Dedifferentiated amniotic fluid mesenchymal stem cell (primary cell): ENCODE measurements around the gene BCAS3.

Source experiments
- DNase-seq: peaks from one replicate; pipeline ENCODE4 v3.0.0-alpha.2; 2016; ENCODE audit errors: extremely low spot score

BCAS3 gene

DNA sequence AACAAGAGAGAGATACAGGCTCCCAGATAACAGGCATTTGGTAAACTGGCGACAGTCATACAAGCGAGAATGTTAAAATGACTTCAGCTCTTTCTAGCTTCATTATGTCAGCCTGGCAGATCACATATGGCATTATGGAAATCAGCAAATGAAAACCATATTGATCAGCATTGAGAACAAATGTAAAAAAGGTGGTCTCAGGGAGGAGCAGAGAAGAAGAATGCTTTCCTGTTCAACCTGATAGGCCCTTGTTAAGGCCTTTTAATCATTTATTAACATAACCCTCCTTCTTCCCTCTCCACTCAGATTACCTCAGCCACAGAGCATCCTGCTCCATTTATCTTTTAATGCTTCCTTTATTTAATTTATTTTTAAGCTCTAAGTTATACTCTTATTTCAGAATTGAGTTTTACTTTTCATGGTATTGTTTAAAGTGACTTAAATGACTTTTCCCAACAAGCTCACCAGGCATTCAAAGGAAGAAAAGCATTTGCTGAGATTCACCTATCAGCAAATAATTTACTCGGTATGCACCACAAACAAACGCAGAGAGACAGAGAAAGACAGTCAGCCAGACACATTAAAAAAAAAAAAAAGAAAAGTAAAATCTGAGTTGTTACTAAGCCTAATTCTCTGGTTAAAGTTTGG lies 478.1 kb downstream of the BCAS3 start:
- no peak for DNase-seq

DNA sequence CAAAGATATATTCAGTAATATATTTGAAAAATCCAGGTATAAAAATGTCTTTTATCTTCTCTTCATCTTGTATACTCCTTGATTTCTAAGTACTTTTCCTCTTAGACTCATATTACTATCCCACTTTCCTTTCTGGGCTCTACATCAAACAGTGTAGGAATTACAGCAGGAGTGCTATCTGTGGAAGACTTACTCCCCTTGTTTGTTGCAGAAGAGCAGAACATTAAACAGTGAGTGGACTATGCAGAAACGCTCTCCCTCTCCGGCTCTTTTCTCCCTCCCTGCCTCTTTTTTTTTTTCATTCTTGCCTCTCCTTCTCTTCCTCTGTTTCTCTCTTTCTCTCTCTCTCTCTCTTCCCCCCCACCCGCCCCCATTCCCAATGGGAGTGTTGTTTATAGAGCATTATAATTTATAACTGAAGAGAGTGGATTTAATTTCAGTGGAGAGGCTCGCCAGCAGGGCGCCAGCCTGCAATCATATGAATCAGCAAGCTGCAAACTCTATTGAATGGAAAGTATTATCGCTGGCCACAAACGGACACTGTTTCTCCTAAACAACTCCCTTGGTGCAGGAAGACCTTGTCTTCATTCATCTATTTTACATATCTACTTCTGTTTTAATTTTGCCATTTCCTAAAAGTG lies 479.7 kb downstream of the BCAS3 start:
- peak; percentile 60 for DNase-seq

DNA sequence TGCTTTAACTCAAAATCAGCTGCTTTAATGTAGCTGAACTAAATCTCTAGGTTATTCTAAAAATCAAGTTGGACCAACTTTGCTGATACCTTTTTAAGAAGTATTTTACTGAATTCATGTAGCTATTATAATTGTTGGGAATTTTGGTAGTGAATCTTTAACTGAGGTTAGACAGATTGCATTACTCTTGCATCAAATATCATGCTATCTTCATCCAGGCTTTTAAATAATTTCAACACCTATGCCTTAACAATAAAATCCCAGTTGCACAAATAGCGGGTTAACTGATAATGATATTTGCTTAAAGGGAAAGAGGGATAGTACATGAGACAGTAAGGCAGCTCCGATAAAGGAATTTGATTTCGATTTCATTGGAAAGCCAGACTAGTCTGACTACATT lies 480.7 kb downstream of the BCAS3 start:
- no peak for DNase-seq

DNA sequence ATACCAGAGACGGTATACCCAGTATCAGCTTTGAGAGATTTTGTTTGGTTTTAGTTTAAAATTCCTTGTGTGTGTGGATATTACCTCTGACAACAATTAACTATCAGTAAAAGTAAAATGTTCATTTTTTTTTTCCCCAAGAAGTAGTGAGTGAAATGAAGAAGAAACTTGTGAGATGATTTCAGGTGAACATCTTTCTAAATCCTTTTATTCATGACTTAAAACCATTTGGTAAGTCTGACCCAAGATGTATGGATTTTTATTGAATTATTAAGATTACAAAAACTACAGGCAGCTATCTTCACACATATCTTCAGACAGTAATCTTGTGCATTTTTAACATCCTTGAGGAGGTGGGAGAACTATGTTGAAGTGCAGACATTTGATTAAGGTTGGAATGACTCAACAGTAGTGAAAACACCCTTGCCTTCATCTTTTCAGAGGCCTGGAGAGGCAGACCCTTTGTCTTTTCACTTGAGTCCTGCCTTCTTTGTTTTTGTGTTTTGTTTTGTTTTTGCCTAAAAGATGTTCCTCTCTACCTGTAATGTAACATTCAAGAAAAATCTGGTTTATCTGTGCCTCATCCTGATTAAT lies 481.7 kb downstream of the BCAS3 start:
- DNase-seq, result no peak

DNA sequence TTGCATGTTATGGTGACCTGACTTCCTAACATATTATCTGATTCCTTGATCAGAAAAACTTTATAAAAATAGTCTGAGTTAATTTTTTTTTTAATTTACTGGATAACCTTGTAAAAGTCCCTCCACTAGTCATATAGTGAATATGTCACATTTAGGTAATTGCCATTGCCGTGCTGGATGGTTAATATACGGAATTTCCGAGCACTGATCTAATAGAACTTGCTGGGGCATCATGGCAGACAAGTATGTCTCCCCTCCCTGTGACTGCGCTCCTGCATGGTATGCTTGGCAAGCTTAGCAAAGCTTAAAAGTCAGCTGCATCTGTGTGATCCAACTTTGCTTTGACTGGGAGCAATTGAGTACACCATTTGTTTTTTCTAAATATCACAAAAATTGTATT lies 482.6 kb downstream of the BCAS3 start:
- DNase-seq, result no peak

DNA sequence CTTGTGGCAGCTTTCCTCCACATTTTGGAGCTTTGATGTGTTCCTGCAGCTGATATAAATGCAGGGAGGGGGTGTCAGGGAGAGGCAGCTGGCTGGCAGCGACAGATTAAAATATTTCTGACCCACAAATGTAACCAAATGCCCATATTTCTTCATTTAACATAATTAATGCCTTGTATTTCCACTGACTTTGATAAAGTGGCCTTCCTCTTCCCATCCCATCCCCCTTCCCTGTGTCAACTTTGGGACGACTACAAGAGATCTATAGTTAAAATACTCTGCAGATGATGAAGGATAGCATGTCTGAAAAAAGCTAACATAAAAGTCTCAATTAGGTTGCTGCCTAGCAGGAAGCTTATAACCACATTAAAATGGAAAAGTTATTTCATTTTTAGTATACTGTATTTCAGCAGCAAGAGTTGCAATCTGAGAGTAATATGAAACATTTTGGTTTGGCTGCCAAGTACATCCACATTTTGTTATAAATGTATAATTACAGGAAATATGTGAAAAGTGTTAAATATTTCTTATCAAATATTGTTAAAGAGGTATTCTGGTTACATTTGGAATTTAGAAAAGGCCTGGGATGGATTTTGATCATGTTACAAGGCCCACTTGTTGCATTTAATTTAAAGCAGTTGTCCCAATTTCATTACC lies 483.3 kb downstream of the BCAS3 start:
- DNase-seq, result peak; percentile 49

DNA sequence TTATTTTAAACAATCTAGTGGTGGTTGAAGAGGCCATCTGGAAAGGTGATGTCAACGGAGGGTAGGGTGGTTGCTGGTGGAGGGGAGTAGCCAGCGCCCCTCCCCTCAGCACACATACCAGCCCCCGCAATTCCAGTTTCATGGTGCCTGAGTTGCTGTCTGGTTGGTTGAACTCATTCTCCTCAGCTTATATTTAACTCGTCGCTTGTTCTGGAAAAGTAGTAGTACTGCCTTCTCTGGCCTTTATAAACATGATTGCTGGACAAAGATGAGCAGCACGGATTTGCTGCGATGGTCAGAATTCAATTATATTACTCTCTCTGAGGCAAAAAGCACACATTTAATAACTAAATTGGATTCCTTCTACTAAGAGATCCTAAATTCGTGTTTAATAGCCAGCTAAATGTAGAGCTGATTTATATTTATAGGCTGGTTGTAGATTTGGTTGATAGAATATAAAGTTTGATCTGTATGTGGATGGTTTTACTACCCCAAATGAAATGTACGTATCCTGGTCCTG lies 484.0 kb downstream of the BCAS3 start:
- DNase-seq, result no peak

DNA sequence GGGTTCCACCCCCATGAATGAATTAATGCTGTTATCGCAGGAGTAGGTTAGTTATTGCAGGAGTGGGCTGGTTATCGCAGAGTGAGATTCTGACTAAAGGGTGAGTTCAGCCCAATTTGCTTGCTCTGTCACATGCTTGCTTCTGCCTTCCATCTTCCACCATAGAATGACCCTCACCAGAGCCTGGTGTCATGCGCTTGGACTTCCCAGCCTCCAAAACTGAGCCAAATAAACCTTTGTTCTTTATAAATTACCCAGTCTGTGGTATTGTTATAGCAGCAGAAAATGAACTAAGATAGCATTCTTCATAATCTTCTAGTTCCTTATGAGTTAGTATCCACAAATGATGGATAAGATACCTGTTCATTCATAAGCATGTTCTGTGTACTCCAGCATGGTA lies 486.9 kb downstream of the BCAS3 start:
- no peak for DNase-seq

DNA sequence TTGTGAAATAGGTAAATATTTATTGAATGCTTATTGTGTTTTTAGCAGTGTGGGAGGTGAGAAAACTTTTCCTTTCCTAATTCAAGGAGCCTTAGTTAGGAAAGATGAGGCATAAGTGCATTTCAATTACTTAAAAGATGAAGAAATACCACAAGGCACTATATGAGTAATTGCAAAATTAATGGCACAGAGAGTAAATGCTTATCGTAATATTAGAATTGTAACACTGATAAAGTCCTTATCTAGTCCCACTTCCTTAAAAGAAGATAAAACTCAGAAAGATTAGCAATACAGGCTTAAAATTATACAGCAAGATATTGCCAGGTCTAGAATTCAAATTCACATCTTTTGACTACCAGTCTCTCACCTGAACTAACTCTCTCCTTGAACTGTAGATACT lies 489.4 kb downstream of the BCAS3 start:
- DNase-seq, result no peak

DNA sequence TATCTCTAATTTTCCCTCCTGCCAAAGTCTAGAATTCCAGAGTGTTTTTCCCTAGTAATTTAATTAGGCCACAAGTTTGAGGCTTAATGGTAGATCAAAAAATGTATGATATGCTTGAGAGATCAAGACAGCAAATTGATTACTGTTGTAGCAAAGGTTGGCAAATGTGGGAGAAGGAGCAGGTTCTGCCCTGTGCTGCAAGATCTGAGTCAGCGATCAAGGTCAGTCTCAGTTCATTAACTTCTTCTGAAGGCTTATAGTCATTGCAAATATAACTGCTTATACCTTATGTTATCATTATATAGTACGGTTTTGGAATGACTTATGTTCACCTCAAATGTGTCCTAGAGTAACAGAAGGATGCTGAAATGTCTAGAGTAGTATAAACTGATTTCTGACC lies 490.9 kb downstream of the BCAS3 start:
- DNase-seq, result no peak

DNA sequence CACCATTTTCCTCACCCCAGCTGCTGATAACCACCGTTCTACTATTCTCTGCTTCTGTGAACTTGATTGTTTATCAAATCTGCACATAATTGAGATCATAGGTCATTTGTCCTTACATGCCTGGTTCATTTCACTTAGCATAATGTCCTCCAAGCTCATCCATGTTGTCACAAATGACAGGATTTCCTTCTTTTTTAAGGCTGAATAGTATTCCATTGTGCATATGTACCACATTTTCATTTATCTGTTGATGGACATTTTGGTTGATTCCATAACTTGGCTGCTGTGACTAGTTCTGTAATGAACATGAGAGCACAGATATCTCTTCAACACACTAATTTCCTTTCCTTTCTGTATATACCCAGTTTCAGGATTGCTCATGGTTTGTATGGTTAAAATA lies 496.7 kb downstream of the BCAS3 start:
- DNase-seq, result no peak

DNA sequence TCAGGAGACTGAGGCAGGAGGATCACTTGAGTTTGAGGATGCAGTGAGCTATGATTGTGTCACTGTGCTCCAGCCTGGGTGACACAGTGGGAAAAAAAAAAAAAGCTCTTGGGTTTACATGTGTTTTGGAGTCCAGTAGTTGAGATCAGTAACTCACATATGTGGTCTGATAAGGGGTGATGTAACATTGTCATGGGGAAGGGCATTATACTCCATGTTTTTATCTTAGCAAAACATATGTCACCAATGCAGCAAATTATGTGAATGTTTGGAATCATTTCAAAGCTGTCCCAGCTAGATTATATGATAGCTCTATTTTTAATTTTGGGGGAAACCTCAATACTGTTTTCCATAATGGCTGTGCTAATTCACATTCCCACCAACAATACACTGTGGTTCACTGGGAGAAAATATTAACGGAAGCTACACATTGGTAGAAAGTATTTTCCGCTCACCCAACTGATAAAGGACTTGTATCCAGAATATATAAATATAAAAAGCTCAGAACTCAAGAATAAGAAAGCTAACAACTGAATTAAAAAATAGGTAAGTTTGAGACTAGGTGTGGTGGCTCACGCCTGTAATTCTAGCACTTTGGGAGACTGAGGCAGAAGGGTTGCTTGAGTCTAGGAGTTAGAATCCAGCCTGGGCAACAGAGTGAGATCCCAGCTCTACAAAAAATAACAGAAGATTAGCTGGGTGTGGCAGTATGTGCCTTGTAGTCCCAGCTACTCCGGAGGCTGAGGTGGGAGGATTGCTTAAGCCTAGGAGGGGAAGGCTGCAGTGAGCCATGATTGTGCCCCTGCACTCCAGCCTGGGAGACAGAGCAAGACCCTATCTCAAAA lies 497.9 kb downstream of the BCAS3 start:
- DNase-seq, result no peak

DNA sequence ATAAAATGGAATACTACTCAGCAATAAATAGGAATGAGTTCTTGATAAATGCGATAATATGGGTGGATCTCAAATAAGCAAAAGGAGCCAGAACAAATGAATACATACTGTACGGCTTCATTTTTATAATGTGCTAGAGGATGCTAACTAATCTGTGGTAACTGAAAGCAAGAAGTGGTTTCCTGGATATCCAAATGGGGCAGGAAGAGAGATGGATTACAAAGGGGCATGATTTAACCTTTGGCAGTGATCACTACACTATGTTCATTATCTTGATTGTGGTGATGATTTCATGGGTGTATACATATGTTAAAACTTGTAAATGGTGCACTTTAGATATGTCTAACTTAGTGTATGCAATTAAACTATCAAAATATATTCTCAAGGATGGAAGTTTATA lies 499.7 kb downstream of the BCAS3 start:
- no peak for DNase-seq

DNA sequence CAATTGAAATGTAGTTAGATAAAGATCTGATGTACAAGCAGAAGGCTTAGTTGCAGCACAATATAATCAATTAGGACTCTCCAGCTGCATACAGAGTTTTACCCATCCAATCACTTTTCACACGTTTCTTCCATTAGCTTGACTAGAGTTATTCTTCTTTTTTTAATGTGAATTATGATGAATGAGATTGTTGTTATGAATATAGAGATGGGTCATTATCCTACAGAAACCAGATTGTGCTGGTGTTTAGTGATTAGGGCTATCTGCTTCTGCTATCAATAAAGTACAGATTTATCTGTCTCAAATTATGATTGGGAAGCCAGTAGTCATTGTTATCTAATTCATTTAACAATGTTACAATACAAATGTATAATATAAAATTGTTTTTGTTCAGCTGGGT lies 500.6 kb downstream of the BCAS3 start:
- DNase-seq, result no peak

DNA sequence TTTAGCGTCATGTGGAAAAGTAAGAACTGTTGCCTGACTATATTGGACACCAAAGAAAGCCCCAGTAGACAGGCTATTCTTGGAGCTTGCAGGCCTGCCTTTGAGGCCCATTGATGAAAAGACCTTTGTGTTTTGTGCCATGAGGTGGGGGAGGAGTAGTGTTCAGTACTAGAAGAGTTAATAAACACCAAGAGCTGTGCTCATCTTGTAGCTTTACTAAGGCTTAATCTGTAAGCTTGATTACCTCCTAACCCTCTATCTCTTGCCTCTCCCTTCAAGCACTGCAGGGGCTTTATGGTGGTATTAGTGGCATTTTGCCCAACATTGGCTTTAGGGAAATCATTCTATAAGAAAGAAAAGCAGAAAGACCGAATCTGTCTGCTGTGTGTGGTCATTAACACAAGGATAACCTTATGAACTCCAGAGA lies 501.7 kb downstream of the BCAS3 start:
- no peak for DNase-seq

DNA sequence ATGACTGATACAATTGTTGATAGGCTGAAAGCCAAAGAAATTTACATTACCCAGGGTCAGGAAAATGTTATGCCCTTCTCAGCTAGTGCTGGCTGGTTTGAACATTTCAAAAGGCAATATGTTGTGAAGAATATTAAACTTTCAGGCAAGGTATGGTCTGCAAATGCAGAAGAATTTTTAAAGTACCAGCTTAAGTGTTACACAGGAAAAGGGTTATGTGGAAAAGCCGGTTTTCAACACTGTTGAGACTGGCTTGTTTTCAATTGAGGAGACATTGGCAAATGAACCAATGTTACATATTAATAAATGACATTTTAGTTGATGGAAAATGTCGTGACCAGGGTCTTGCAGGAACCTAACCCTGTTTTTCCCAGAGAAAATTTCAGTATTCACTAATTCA lies 506.1 kb downstream of the BCAS3 start:
- no peak for DNase-seq

DNA sequence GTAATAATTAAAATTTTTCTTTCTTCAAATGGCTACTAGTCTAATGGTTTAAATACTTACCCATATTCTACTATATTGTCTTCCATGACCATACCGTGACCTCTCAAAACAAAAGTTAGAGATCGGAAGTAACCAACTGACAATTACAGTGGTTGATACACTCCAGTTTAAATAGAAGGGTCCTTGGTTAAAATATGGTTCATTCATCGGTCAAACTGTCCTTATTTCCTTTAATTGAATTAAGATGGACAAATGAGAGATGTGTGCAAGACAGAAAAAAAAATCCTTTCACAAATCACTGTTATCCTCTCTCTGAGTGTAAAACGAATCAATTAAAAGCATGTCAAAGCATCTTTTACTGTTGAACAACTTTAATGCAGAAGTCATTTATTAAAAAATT lies 507.7 kb downstream of the BCAS3 start:
- DNase-seq, result no peak

DNA sequence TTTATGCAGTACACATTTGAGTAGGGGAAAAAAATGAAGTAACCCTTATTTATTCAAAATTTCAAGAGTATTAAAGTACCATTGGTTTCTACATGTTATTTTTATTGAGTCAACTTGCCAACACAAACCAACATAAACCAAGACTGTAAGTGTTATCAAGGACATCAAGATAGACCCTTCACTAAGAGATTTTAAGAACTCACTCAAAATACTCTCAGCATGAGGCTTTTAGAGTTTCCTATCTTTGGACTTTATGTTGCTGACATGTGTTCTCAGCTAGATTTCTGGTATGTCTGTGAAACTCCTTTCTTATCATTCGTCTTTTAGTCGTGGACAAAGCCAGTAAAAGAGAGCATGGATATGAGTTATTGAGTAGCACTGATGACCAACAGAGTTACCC lies 509.4 kb downstream of the BCAS3 start:
- DNase-seq, result no peak

DNA sequence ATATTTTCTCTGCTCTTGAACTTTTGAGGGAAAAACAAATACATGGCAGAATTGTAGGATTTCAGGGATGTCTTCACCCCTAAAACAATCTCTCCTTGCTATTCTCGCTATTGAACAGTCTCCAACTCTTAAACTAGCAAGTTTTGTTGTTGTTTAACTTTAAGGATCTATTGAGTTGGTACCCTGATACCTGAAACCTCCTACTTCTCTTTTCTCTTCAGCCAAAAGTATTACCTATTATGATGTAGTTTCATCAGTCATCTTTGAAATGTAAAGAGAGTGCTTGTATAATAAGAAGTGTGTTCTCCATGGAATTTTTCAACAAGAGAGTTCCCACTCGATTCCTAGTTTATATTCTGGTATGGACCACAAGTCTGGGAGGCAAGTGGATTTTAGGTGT lies 510.4 kb downstream of the BCAS3 start:
- DNase-seq, result no peak

DNA sequence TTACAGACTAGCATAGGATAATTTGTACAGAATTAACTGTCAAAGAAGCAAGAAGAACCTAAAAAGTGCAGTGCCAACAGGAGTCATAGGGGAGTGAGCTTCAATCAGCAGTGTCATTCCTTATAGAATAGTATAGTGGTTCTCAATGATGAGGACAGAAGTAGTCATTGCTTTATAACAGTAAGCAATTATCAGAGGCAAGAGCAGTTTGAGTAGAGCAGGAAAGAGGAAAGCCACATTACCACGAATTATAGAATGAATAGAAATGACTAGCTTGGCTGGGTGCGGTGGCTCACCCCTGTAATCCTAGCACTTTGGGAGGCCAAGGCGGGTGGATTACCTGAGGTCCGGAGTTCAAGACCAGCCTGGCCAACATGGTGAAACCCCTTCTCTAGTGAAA lies 512.3 kb downstream of the BCAS3 start:
- DNase-seq, result no peak

DNA sequence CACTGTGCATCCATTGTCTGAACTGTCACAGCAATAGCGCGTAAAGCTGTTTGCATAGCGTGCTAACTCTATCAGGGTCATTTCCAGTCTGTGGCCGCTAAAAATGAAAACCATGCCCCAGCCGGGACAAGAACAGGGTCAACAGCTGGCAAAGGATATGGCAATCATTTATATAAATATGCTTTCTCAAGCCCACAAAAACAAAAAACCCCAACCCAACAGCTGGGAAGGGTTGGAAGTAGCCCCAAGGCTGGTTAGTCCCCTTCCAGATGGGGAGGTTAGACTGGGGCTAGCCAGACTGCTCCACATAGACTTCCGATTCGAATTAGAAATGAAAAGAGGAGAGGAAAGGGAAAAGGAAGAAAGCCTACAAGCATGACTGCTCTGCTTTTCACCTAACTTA lies 518.7 kb downstream of the BCAS3 start:
- DNase-seq, result peak; percentile 71

DNA sequence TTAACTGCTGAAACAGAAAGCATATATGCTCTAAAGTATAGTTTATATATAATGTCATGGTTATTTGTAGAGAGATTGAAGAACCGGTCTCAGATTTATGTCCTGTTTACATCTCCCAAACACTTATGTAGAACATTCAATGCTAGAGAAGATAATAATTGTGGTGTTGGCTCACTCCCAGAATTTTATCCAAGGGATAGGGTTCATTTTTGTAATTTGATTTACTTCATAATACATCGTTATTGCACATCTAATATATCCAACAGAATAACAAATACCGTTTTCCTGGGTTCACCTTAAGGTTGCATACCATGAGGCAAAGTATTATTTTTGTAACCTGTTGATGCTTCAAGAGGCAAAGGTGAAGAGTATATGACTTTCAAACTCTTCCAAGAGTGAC lies 519.1 kb downstream of the BCAS3 start:
- DNase-seq, result no peak
